WTC11 (cell line): ENCODE measurements around the gene CUL1. TPM values are rescaled to one million over a fixed set of nuclear protein-coding genes. Genes with fewer than 3 reads are reported as not detected.

Experiments used
- CBFB ChIP-seq: sonication (generic); formaldehyde crosslinking; IDR thresholded peaks from 2 replicates; pipeline ENCODE4 v1.8.1; 2022; ENCODE audit warnings: mild to moderate bottlenecking, low read depth, missing genetic modification reagents
- CREB1 ChIP-seq: sonication (generic); formaldehyde crosslinking; IDR thresholded peaks from 2 replicates; pipeline ENCODE4 v1.8.0; 2023; ENCODE audit warnings: mild to moderate bottlenecking, missing genetic modification reagents
- EMX1 ChIP-seq: fragments of 250-450 bp; sonication (Bioruptor Pico); IDR thresholded peaks from 2 replicates; pipeline ENCODE4 v1.8.0; 2021; ENCODE audit warnings: mild to moderate bottlenecking
- FOXJ3 ChIP-seq: sonication (generic); formaldehyde crosslinking; IDR thresholded peaks from 2 replicates; pipeline ENCODE4 v1.9.0; 2021; ENCODE audit warnings: missing genetic modification reagents, mild to moderate bottlenecking, borderline replicate concordance
- GABPB1 ChIP-seq: sonication (generic); formaldehyde crosslinking; IDR thresholded peaks from 2 replicates; pipeline ENCODE4 v1.8.1; 2023; ENCODE audit warnings: mild to moderate bottlenecking, missing genetic modification reagents
- HMGXB4 ChIP-seq: sonication (generic); formaldehyde crosslinking; IDR thresholded peaks from 2 replicates; pipeline ENCODE4 v1.8.1; 2023; ENCODE audit warnings: mild to moderate bottlenecking, moderate library complexity, missing genetic modification reagents
- JUN ChIP-seq: sonication (generic); formaldehyde crosslinking; IDR thresholded peaks from 2 replicates; pipeline ENCODE4 v1.8.0; 2023; ENCODE audit warnings: mild to moderate bottlenecking, missing genetic modification reagents
- NFE2L1 ChIP-seq: sonication (generic); formaldehyde crosslinking; IDR thresholded peaks from 2 replicates; pipeline ENCODE4 v1.8.1; 2023; ENCODE audit warnings: missing genetic modification reagents
- NFYB ChIP-seq: sonication (generic); formaldehyde crosslinking; conservative IDR thresholded peaks from 2 replicates; pipeline ENCODE4 v1.8.0; 2022; ENCODE audit warnings: low read depth, missing genetic modification reagents
- OVOL2 ChIP-seq: fragments of 250-450 bp; sonication (Bioruptor Pico); IDR thresholded peaks from 2 replicates; pipeline ENCODE4 v1.9.0; 2021; ENCODE audit warnings: mild to moderate bottlenecking, borderline replicate concordance
- PRDM15 ChIP-seq: sonication (generic); formaldehyde crosslinking; IDR thresholded peaks from 2 replicates; pipeline ENCODE4 v1.8.0; 2022; ENCODE audit warnings: missing genetic modification reagents
- PRRX2 ChIP-seq: fragments of 250-450 bp; sonication (Bioruptor Pico); IDR thresholded peaks from 2 replicates; pipeline ENCODE4 v1.8.0; 2021; ENCODE audit warnings: mild to moderate bottlenecking
- RORB ChIP-seq: fragments of 250-450 bp; sonication (Bioruptor Pico); IDR thresholded peaks from 2 replicates; pipeline ENCODE4 v1.9.0; 2021; ENCODE audit warnings: mild to moderate bottlenecking
- STAT6 ChIP-seq: sonication (generic); formaldehyde crosslinking; conservative IDR thresholded peaks from 2 replicates; pipeline ENCODE4 v1.8.1; 2023; ENCODE audit warnings: mild to moderate bottlenecking, low read depth, missing genetic modification reagents, moderate library complexity
- ZNF219 ChIP-seq: sonication (generic); formaldehyde crosslinking; IDR thresholded peaks from 2 replicates; pipeline ENCODE4 v1.8.0; 2023; ENCODE audit warnings: missing genetic modification reagents, mild to moderate bottlenecking, borderline replicate concordance
- ZNF423 ChIP-seq: fragments of 250-450 bp; sonication (Bioruptor Pico); IDR thresholded peaks from 2 replicates; pipeline ENCODE4 v2.1.2; 2022; ENCODE audit warnings: mild to moderate bottlenecking, moderate library complexity
- total RNA-seq: library from RNA; stranded (reverse); gene quantifications from 3 replicates; pipeline ENCODE4 v1.2.3, GENCODE V29; 2021
- TF ChIP-seq, protein P1 (sequence below): sonication (generic); formaldehyde crosslinking; IDR thresholded peaks from 2 replicates; pipeline ENCODE4 v1.8.1; 2022; ENCODE audit warnings: missing genetic modification reagents, borderline replicate concordance

CUL1 gene
- total RNA-seq, 1 experiment from 2014 or later = 50.5 TPM

GRCh38 chr7:148699024-148699781 is 500 bp downstream of the CUL1 start (continued):
- TF ChIP-seq STAT6 (CRISPR knock-in tag) (no peak), EMX1 (no peak), ZNF423 (CRISPR knock-in tag) (no peak), NFYB (CRISPR knock-in tag) (no peak), ZNF219 (peak; percentile 84; the same call in 1 of the 2 replicates), RORB (no peak), NFE2L1 (CRISPR knock-in tag) (no peak), CREB1 (0 out of 2 replicates have a peak, but pooled peaks have one; percentile 21), PRRX2 (no peak), JUN (CRISPR knock-in tag) (no peak; the same call in 1 of the 2 replicates), HMGXB4 (peak; percentile 77; the same call in 1 of the 2 replicates), FOXJ3 (CRISPR knock-in tag) (no peak), GABPB1 (CRISPR knock-in tag) (peak; percentile 39), PRDM15 (CRISPR knock-in tag) (0 out of 2 replicates have a peak, but pooled peaks have one; percentile 25), CBFB (CRISPR knock-in tag) (no peak), OVOL2 (CRISPR knock-in tag) (no peak)
- TF ChIP-seq, protein P1, sequence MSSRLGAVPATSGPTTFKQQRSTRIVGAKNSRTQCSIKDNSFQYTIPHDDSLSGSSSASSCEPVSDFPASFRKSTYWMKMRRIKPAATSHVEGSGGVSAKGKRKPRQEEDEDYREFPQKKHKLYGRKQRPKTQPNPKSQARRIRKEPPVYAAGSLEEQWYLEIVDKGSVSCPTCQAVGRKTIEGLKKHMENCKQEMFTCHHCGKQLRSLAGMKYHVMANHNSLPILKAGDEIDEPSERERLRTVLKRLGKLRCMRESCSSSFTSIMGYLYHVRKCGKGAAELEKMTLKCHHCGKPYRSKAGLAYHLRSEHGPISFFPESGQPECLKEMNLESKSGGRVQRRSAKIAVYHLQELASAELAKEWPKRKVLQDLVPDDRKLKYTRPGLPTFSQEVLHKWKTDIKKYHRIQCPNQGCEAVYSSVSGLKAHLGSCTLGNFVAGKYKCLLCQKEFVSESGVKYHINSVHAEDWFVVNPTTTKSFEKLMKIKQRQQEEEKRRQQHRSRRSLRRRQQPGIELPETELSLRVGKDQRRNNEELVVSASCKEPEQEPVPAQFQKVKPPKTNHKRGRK = no peak
